GM12878 (cell line): ENCODE results near the gene SMARCB1. TPM values are rescaled to one million over a fixed set of nuclear protein-coding genes. Genes with fewer than 3 reads are reported as not detected.

Experiments
- ATAC-seq: fragments of 200-7000 bp; cut with Tn5 transposase; 3 replicates; pipeline ENCODE4 v1.9.1; 2020; ENCODE audit warnings: mild to moderate bottlenecking, moderate library complexity
- BruUV-seq: library from RNA; stranded (reverse); fragments of 400-500 nt; replicated peaks from 2 replicates; lab custom pipeline; 2021; lab: Mats Ljungman, UMichigan
- CTCF ChIA-PET: fragments of 300-600 bp; sonication (Branson Sonifier 250); formaldehyde crosslinking; extraction: SDS; loops from one replicate; lab custom pipeline; 2021; ENCODE audit warnings: inconsistent platforms; lab: Yijun Ruan, JAX
- POLR2A ChIA-PET: fragments of 350-600 bp; formaldehyde crosslinking; extraction: SDS; loops from one replicate; lab custom pipeline; 2021; ENCODE audit warnings: inconsistent platforms; lab: Charles Lee
- RAD21 ChIA-PET: fragments of 300-600 bp; sonication (Branson Sonifier 250); formaldehyde crosslinking; loops from one replicate; lab custom pipeline; 2023; ENCODE audit warnings: antibody characterized with exemption; ENCODE audit not compliant: unreplicated experiment; lab: Charles Lee
- SMC1A ChIA-PET: fragments of 300-600 bp; sonication (Branson Sonifier 250); formaldehyde crosslinking; loops from one replicate; lab custom pipeline; 2023; ENCODE audit not compliant: unreplicated experiment, uncharacterized antibody; lab: Charles Lee
- DNase-seq: peaks from one replicate; pipeline ENCODE4 v3.0.0-alpha.2; 2011; ENCODE audit warnings: low read depth, low spot score
- FAIRE-seq: peaks from 3 replicates; lab custom pipeline; 2011; peaks lifted over from hg19 to GRCh38; lab: Jason Lieb, UNC
- H2AFZ ChIP-seq: 2 replicates; pipeline ENCODE4 v1.6.0; 2011; ENCODE audit warnings: low read depth, low read length, control low read depth; ENCODE audit not compliant: control insufficient read depth
- H3K27ac ChIP-seq: 2 replicates; pipeline ENCODE4 v1.5.1; 2011; ENCODE audit warnings: control low read depth; ENCODE audit not compliant: control insufficient read depth, insufficient read depth
- H3K27me3 ChIP-seq, 2 experiments: replicated peaks in 1 of 2; 2 replicates each; pipeline versions ENCODE4 v1.6.0 to v1.6.1; 2011; ENCODE audit warnings: low read length in 1 of 2; ENCODE audit not compliant: control insufficient read depth in 2 of 2, insufficient read depth in 2 of 2
- H3K36me3 ChIP-seq, 2 experiments: 2 replicates each; pipeline ENCODE4 v1.5.1; 2011; ENCODE audit warnings: low read length in 1 of 2; ENCODE audit not compliant: control insufficient read depth in 2 of 2, insufficient read depth in 2 of 2
- H3K4me1 ChIP-seq: 2 replicates; pipeline ENCODE4 v1.6.1; 2011; ENCODE audit warnings: mild to moderate bottlenecking, low read length, moderate library complexity, mixed read lengths; ENCODE audit not compliant: control insufficient read depth, insufficient read depth
- H3K4me2 ChIP-seq: 2 replicates; pipeline ENCODE4 v1.6.0; 2011; ENCODE audit warnings: control low read depth; ENCODE audit not compliant: control insufficient read depth, insufficient read depth
- H3K4me3 ChIP-seq: fragments of 200-600 bp; sonication (generic); 2 replicates; pipeline ENCODE4 v1.5.1; 2016
- H3K79me2 ChIP-seq: 2 replicates; pipeline ENCODE4 v1.6.0; 2011; ENCODE audit warnings: low read length; ENCODE audit not compliant: control insufficient read depth, insufficient read depth
- H3K9ac ChIP-seq: 2 replicates; pipeline ENCODE4 v1.8.0; 2011; ENCODE audit warnings: low read length, control low read depth, mixed read lengths; ENCODE audit not compliant: control insufficient read depth, insufficient read depth
- H3K9me3 ChIP-seq: replicated peaks from 3 replicates; pipeline ENCODE4 v1.5.1; 2011; ENCODE audit warnings: mild to moderate bottlenecking, low read length; ENCODE audit not compliant: control insufficient read depth, insufficient read depth
- H4K20me1 ChIP-seq: 2 replicates; pipeline ENCODE4 v1.6.0; 2011; ENCODE audit not compliant: control insufficient read depth, insufficient read depth
- ATF7 ChIP-seq: fragments of 450-650 bp; IDR thresholded peaks from 2 replicates; pipeline ENCODE4 v1.6.1; 2016; ENCODE audit warnings: low read depth, mild to moderate bottlenecking
- BCL11A ChIP-seq: IDR thresholded peaks from 2 replicates; pipeline ENCODE4 v1.6.1; 2011; ENCODE audit warnings: low read depth, low read length
- CHD2 ChIP-seq: IDR thresholded peaks from 2 replicates; pipeline ENCODE4 v1.6.1; 2011; ENCODE audit warnings: low read depth, low read length, improper control_type of control experiment, borderline replicate concordance
- ETV6 ChIP-seq, 2 experiments: fragments of 450-650 bp in 1 of 2; IDR thresholded peaks in 1 of 2; conservative IDR thresholded peaks in 1 of 2; 2 replicates each; pipeline ENCODE4 v1.6.1; 2014; ENCODE audit warnings: antibody characterized with exemption in 1 of 2, borderline replicate concordance in 1 of 2, low read depth in 1 of 2, mild to moderate bottlenecking in 1 of 2, moderate library complexity in 1 of 2
- IKZF2 ChIP-seq, 2 experiments: fragments of 450-650 bp; IDR thresholded peaks; 2 replicates each; pipeline ENCODE4 v1.6.1; 2017; ENCODE audit warnings: mild to moderate bottlenecking in 2 of 2, moderate library complexity in 2 of 2
- NFIC ChIP-seq: IDR thresholded peaks from 2 replicates; pipeline ENCODE4 v1.6.1; 2012; ENCODE audit warnings: low read depth, mild to moderate bottlenecking, inconsistent platforms, low read length, moderate library complexity
- NFXL1 ChIP-seq: fragments of 450-650 bp; IDR thresholded peaks from 2 replicates; pipeline ENCODE4 v1.6.1; 2017; ENCODE audit warnings: antibody characterized with exemption, mild to moderate bottlenecking, borderline replicate concordance
- NFYB ChIP-seq: IDR thresholded peaks from 2 replicates; pipeline ENCODE4 v1.6.1; 2011; ENCODE audit warnings: low read depth, mild to moderate bottlenecking, low read length, improper control_type of control experiment, moderate library complexity; ENCODE audit not compliant: insufficient read depth
- SMARCA5 ChIP-seq: fragments of 450-650 bp; IDR thresholded peaks from 2 replicates; pipeline ENCODE4 v1.6.1; 2017; ENCODE audit warnings: mild to moderate bottlenecking
- TAF1 ChIP-seq: IDR thresholded peaks from 2 replicates; pipeline ENCODE4 v1.6.1; 2011; ENCODE audit warnings: mild to moderate bottlenecking, low read depth, low read length, borderline replicate concordance
- WGBS: methylation state at CpG from one replicate; pipeline ENCODE4 v1.1.6; 2016; ENCODE audit warnings: low lambda C conversion rate; ENCODE audit not compliant: insufficient replicate concordance, insufficient coverage; ENCODE audit errors: missing lambda C conversion rate; 5-methylcytosine and 5-hydroxymethylcytosine counted together
- in situ Hi-C: fragments of 300-500 bp; cut with MboI; formaldehyde crosslinking; loops from 9 replicates; pipeline ENCODE4 v1.14.3; 2018; ENCODE audit warnings: mixed read lengths
- intact Hi-C: fragments of 100-400 bp; cut with micrococcal nuclease; formaldehyde crosslinking; loops from one replicate; pipeline ENCODE4 v1.14.2; 2022; ENCODE audit not compliant: unreplicated experiment
- polyA plus RNA-seq, 11 experiments: library from polyadenylated mRNA; depleted of rRNA in 4 of 11; unstranded in 6 of 11; stranded (reverse) in 5 of 11; fragments of >200 nt; fragmentation: Nextera tagmentation in 4 of 11; fragmentation: Illumina TruSeq in 1 of 11; extraction: Ambion mirVana in 4 of 11; extraction: Trizol in 1 of 11; gene quantifications; 1 replicate in 1 of 11; 2 replicates in 10 of 11; pipeline versions ENCODE4 v1.2.1 to v1.2.3, GENCODE V29; 2011 to 2016; ENCODE audit warnings: inconsistent platforms in 2 of 11, missing spikeins in 2 of 11, low read depth in 1 of 11
- total RNA-seq, 4 experiments: library from RNA; depleted of rRNA in 3 of 4; stranded (reverse); fragments of >200 nt in 3 of 4; fragmentation: Illumina TruSeq in 1 of 4; extraction: Trizol in 1 of 4; gene quantifications; 2 replicates each; pipeline versions ENCODE4 v1.2.1 to v1.2.3, GENCODE V29; 2013 to 2021
- TF ChIP-seq, protein P1 (sequence below): fragments of 450-650 bp; IDR thresholded peaks from 2 replicates; pipeline ENCODE4 v1.6.1; 2017; ENCODE audit warnings: mild to moderate bottlenecking, moderate library complexity
- TF ChIP-seq, protein P2 (sequence below): fragments of 450-650 bp; IDR thresholded peaks from 2 replicates; pipeline ENCODE4 v1.6.1; 2016; ENCODE audit warnings: mild to moderate bottlenecking, moderate library complexity, borderline replicate concordance
- TF ChIP-seq, protein P3 (sequence below): IDR thresholded peaks from 2 replicates; pipeline ENCODE4 v1.6.1; 2012; ENCODE audit warnings: low read depth, low read length, improper control_type of control experiment

SMARCB1 gene
- total and polyA plus RNA-seq, 10 of the 15 experiments (the other 5 are each of a cell fraction or from before 2014, with no cell fraction given): 9.1 to 215 (median 183) TPM

DNA sequence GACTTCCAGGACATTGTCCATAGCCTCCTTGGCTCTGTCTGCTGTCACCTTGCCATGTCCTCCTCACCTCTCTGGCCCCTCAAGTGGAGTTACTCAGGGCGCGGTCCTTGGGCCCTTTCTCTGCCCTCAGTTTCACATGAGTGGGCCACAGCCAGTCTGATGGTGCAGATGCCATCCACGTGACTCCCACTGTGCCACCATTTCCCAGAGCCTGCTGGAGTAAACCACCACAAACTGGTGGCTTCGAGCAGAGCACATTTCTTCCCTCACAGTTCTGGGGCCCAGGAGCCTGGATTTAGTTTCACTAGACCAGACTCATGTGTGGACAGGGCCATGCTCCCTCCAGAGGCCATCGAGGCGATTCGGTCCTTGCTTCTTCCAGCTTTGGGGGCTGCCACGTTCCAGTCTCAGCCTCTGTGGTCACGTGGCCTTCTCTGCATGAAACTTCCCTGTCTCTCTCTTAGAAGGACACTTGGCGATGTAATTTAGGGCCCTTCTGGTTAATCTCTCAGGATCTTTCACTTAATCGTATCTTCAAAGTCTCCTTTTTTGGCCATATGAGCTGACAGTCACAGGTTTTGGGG, 14.6 kb downstream of the SMARCB1 start:
- Histone ChIP-seq H3K9ac (peak overlapping the region; percentile 53; the same call in 1 of the 2 replicates), H2AFZ (no peak overlapping the region), H3K79me2 (peaks cover 34% of the 10 kb centered on the region), H3K27me3 (no peaks in the 10 kb centered on the region), H3K4me2 (peak overlapping the region; percentile 19), H3K36me3 (peaks cover 18 to 31% of the 10 kb centered on the region in 2 experiments), H3K9me3 (no peaks in the 10 kb centered on the region), H3K4me3 (no peak overlapping the region), H4K20me1 (no peaks in the 10 kb centered on the region), H3K4me1 (peaks cover 83% of the 10 kb centered on the region), H3K27ac (peak overlapping the region; percentile 89)
- ChIA-PET POLR2A (no interaction called here), RAD21 (interaction anchor here (2.6 kb wide), 1 partner anchor 44 kb away, joined by 9 read pairs; no protein-coding TSS in a partner anchor), CTCF (interaction anchor here (0.7 to 1.1 kb wide), 3 partner anchors 37 to 93 kb away, joined by 3 to 5 read pairs (median 4); partner anchors contain the start of genes DERL3 and MIF), SMC1A (interaction anchor here (1.2 to 1.7 kb wide), 3 partner anchors 12 to 26 kb away, joined by 3 to 5 read pairs (median 3); partner anchors contain the start of gene SMARCB1)
- WGBS: 26% methylated on average over 11 of the region's 11 CpGs
- in situ Hi-C loops (no loop called here), intact Hi-C loops (loop anchor here (2.0 kb wide), 1 partner anchor 37 kb away; the partner anchor contains the start of gene DERL3)
- DNase-seq (no peak), ATAC-seq (peak; percentile 8; the same call in 2 of the 3 replicates), FAIRE-seq (no peak)
- no TSS peak for BruUV-seq
- no peak for TF ChIP-seq BCL11A
- TF ChIP-seq, protein P1, sequence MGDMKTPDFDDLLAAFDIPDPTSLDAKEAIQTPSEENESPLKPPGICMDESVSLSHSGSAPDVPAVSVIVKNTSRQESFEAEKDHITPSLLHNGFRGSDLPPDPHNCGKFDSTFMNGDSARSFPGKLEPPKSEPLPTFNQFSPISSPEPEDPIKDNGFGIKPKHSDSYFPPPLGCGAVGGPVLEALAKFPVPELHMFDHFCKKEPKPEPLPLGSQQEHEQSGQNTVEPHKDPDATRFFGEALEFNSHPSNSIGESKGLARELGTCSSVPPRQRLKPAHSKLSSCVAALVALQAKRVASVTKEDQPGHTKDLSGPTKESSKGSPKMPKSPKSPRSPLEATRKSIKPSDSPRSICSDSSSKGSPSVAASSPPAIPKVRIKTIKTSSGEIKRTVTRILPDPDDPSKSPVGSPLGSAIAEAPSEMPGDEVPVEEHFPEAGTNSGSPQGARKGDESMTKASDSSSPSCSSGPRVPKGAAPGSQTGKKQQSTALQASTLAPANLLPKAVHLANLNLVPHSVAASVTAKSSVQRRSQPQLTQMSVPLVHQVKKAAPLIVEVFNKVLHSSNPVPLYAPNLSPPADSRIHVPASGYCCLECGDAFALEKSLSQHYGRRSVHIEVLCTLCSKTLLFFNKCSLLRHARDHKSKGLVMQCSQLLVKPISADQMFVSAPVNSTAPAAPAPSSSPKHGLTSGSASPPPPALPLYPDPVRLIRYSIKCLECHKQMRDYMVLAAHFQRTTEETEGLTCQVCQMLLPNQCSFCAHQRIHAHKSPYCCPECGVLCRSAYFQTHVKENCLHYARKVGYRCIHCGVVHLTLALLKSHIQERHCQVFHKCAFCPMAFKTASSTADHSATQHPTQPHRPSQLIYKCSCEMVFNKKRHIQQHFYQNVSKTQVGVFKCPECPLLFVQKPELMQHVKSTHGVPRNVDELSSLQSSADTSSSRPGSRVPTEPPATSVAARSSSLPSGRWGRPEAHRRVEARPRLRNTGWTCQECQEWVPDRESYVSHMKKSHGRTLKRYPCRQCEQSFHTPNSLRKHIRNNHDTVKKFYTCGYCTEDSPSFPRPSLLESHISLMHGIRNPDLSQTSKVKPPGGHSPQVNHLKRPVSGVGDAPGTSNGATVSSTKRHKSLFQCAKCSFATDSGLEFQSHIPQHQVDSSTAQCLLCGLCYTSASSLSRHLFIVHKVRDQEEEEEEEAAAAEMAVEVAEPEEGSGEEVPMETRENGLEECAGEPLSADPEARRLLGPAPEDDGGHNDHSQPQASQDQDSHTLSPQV: no peak
- TF ChIP-seq NFXL1: no peak
- TF ChIP-seq ETV6 (conservative IDR thresholded peaks at IDR 0.05 in 1 of 2, IDR thresholded peaks at IDR 0.05 in 1 of 2; ENCODE audit: borderline replicate concordance in 1 of 2, low read depth in 1 of 2): 0 out of 4 replicates have a peak, but pooled peaks of 1 of the 2 experiments have one; percentile 7
- TF ChIP-seq, protein P2, sequence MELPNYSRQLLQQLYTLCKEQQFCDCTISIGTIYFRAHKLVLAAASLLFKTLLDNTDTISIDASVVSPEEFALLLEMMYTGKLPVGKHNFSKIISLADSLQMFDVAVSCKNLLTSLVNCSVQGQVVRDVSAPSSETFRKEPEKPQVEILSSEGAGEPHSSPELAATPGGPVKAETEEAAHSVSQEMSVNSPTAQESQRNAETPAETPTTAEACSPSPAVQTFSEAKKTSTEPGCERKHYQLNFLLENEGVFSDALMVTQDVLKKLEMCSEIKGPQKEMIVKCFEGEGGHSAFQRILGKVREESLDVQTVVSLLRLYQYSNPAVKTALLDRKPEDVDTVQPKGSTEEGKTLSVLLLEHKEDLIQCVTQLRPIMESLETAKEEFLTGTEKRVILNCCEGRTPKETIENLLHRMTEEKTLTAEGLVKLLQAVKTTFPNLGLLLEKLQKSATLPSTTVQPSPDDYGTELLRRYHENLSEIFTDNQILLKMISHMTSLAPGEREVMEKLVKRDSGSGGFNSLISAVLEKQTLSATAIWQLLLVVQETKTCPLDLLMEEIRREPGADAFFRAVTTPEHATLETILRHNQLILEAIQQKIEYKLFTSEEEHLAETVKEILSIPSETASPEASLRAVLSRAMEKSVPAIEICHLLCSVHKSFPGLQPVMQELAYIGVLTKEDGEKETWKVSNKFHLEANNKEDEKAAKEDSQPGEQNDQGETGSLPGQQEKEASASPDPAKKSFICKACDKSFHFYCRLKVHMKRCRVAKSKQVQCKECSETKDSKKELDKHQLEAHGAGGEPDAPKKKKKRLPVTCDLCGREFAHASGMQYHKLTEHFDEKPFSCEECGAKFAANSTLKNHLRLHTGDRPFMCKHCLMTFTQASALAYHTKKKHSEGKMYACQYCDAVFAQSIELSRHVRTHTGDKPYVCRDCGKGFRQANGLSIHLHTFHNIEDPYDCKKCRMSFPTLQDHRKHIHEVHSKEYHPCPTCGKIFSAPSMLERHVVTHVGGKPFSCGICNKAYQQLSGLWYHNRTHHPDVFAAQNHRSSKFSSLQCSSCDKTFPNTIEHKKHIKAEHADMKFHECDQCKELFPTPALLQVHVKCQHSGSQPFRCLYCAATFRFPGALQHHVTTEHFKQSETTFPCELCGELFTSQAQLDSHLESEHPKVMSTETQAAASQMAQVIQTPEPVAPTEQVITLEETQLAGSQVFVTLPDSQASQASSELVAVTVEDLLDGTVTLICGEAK: 0 out of 2 replicates have a peak, but pooled peaks have one; percentile 9
- TF ChIP-seq NFIC: 0 out of 2 replicates have a peak, but pooled peaks have one; percentile 5
- TF ChIP-seq TAF1: no peak
- no peak for TF ChIP-seq CHD2
- TF ChIP-seq SMARCA5: no peak
- TF ChIP-seq IKZF2 (IDR thresholded peaks at IDR 0.05): 0 out of 4 replicates have a peak, but pooled peaks of 1 of the 2 experiments have one; percentile 7
- TF ChIP-seq ATF7: no peak
- no peak for TF ChIP-seq NFYB
- TF ChIP-seq, protein P3, sequence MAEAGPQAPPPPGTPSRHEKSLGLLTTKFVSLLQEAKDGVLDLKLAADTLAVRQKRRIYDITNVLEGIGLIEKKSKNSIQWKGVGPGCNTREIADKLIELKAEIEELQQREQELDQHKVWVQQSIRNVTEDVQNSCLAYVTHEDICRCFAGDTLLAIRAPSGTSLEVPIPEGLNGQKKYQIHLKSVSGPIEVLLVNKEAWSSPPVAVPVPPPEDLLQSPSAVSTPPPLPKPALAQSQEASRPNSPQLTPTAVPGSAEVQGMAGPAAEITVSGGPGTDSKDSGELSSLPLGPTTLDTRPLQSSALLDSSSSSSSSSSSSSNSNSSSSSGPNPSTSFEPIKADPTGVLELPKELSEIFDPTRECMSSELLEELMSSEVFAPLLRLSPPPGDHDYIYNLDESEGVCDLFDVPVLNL: no peak
